Neural crest cell (in vitro differentiated cells): ENCODE results near the gene COL5A1. TPM values are rescaled to one million over a fixed set of nuclear protein-coding genes. Genes with fewer than 3 reads are reported as not detected.

Source experiments
- DNase-seq: peaks from one replicate; pipeline ENCODE4 v3.0.0; 2021; ENCODE audit warnings: low read depth, mixed read lengths, low spot score
- H3K27ac Mint-ChIP-seq: one replicate; pipeline ENCODE4 v1.8.0; 2021; ENCODE audit warnings: mild to moderate bottlenecking, mixed read lengths; ENCODE audit not compliant: unreplicated experiment
- H3K27me3 Mint-ChIP-seq: 2 replicates; pipeline ENCODE4 v1.8.0; 2021; ENCODE audit warnings: low read depth, mild to moderate bottlenecking, mixed read lengths
- H3K36me3 Mint-ChIP-seq: 2 replicates; pipeline ENCODE4 v1.8.0; 2021; ENCODE audit warnings: low read depth, mild to moderate bottlenecking, mixed read lengths
- H3K4me1 Mint-ChIP-seq: 2 replicates; pipeline ENCODE4 v1.8.0; 2021; ENCODE audit warnings: mixed read lengths
- H3K4me3 Mint-ChIP-seq: one replicate; pipeline ENCODE4 v1.8.0; 2021; ENCODE audit warnings: mild to moderate bottlenecking, mixed read lengths
- H3K9me3 Mint-ChIP-seq: 2 replicates; pipeline ENCODE4 v1.8.0; 2021; ENCODE audit warnings: mixed read lengths
- total RNA-seq: library from RNA; stranded (reverse); gene quantifications from 2 replicates; pipeline ENCODE4 v1.2.1, GENCODE V29; 2021
- TF ChIP-seq, protein P1 (sequence below): fragments of 200-600 bp; sonication (generic); conservative IDR thresholded peaks from 2 replicates; pipeline ENCODE4 v1.5.0; 2021; ENCODE audit warnings: antibody characterized with exemption, mild to moderate bottlenecking

COL5A1 gene
- total RNA-seq, 1 donor from 2014 or later = 19.4 TPM

DNA sequence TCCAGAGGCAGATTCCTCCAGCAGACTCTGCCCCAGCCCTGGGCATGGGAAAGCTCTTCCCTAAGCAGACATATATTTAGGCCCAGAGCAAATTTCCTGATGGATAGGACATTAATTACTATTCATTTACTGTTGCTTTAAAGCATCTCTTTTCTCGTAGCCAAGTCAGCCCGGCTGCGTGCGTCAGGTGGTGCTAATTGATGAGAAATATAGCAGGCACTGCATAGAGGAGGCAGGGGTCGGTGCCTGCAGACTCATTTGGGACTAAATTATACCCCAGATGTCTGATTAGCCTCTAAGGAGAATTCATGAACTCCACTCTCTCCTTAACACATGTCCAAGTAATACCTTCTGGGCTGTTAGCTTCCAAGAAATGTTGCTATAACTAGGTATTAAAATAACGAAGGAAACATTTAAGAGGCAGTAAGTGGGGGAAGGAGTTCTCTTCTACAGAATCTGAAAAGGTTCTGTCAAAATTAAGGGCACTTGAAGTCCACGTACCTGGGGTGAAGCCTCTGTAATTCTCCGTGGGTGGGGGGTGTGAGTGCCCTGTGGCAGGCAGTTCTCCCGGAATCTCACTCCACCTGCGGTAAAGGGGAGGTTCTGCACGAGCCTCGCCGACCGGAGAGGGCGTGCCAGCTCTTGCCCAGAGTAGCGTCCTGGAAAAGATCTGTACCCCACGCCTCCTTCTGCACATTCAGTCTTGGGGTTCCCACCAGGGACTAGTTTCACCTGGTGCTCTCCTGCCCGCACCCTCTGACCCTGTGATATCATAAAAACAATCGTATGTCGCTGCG is 123.1 kb downstream of the COL5A1 start:
- Mint-ChIP-seq H3K9me3 (peaks cover 5% of the 10 kb centered on the region), H3K27me3 (no peaks in the 10 kb centered on the region), H3K4me3 (no peak overlapping the region), H3K27ac (no peak overlapping the region), H3K36me3 (peaks cover 5% of the 10 kb centered on the region), H3K4me1 (no peaks in the 10 kb centered on the region)
- DNase-seq = no peak
- TF ChIP-seq, protein P1, sequence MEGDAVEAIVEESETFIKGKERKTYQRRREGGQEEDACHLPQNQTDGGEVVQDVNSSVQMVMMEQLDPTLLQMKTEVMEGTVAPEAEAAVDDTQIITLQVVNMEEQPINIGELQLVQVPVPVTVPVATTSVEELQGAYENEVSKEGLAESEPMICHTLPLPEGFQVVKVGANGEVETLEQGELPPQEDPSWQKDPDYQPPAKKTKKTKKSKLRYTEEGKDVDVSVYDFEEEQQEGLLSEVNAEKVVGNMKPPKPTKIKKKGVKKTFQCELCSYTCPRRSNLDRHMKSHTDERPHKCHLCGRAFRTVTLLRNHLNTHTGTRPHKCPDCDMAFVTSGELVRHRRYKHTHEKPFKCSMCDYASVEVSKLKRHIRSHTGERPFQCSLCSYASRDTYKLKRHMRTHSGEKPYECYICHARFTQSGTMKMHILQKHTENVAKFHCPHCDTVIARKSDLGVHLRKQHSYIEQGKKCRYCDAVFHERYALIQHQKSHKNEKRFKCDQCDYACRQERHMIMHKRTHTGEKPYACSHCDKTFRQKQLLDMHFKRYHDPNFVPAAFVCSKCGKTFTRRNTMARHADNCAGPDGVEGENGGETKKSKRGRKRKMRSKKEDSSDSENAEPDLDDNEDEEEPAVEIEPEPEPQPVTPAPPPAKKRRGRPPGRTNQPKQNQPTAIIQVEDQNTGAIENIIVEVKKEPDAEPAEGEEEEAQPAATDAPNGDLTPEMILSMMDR = no peak

DNA sequence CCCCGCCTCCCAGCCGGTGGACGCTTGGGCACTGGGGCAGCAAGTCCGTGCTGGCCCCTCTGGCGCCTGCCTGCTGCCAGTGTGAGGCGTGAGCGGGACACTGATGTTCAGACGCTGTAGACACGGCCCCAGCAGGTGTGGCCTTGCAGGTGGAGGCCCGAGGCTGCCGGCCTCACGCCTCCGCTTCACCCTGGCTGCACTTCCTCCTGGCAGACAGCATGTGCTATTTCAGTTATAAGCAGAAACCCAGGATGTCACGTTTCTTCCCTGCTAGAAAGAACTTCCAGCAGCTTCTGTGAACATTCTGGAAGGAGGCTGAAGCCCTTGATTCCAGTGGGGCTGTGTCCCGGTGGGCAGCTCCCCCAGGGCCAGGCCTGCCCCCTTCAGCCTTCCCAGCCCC is 124.2 kb downstream of the COL5A1 start:
- no peaks in the 10 kb centered on the region for H3K4me1 Mint-ChIP-seq
- H3K4me3 Mint-ChIP-seq = no peak overlapping the region
- no peaks in the 10 kb centered on the region for H3K27me3 Mint-ChIP-seq
- TF ChIP-seq, protein P1 = no peak
- peaks cover 2% of the 10 kb centered on the region for H3K9me3 Mint-ChIP-seq
- no peak for DNase-seq
- H3K36me3 Mint-ChIP-seq = peaks cover 2% of the 10 kb centered on the region
- H3K27ac Mint-ChIP-seq = no peak overlapping the region

DNA sequence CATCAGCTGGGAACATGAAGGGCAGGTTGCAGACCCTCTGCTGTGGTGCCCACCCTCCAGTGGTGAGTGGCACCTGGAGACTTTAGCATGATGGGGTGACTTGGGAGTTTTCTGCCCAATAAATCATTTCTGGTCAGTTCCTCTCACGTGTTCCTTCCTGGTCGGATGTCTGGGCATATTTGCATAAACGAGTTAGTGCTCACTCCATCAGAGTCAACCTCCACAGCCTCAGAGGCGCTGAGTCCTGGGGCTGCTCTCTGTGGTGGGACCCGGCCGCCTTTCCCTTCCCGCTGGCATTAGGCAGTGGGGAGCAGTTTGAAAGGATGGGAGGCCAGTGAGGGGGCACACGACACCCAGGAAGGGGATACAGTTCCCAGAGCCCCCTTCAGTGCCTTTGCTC is 125.0 kb downstream of the COL5A1 start:
- Mint-ChIP-seq H3K4me3 (no peak overlapping the region), H3K27ac (no peak overlapping the region), H3K9me3 (no peaks in the 10 kb centered on the region), H3K27me3 (no peaks in the 10 kb centered on the region), H3K36me3 (no peaks in the 10 kb centered on the region), H3K4me1 (no peaks in the 10 kb centered on the region)
- DNase-seq = no peak
- TF ChIP-seq, protein P1 = no peak

DNA sequence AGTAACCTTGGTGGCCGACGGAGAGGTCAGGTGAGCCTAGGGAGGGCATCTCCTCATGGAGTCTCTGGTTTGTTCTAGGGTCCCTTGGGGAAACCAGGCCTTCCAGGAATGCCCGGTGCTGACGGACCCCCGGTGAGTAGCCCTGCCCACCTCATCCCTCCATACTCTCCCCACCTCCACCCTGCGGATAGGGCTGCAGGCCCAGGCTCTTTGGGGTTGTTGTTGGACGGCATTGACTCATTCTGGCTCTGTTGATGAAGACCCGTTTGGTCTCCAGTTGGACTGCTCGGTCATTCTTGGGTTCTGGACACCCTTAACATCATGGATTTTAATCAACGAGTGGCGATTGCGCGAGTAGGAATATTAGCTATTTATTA is 126.7 kb downstream of the COL5A1 start:
- Mint-ChIP-seq H3K4me3 (no peak overlapping the region), H3K27ac (no peak overlapping the region), H3K4me1 (no peaks in the 10 kb centered on the region), H3K36me3 (no peaks in the 10 kb centered on the region), H3K9me3 (no peaks in the 10 kb centered on the region), H3K27me3 (no peaks in the 10 kb centered on the region)
- TF ChIP-seq, protein P1 = no peak
- no peak for DNase-seq

DNA sequence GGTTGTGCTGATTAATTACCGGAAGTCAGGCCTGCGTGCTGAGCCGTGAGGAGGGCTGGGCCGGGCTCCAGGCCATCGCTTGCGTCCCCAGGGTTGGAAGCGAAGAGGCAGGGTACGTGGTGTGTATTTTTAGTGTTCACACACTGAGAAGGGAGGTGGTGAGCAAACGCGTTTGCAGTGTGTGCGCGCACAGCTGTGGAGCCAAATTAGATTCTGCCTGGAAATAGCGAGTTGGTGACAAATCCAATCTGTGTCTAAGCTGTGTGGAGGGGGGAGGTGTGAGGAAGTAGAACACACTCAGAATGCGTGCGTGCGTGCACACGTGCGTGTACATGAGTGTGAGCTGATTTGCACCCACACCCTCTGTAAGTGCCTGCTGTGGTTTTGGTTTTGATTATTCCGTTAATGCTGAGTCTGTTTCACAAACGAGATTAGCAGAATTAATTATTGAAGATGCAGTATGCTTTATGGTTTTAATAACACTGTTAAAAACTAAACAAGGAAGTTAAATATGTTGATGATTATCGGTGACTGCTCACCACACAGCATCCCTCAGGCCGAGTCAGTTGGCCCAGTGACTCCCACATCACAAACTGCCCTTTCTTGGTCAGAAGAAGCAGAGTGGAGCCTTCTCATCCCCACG is 127.2 kb downstream of the COL5A1 start:
- no peak for DNase-seq
- H3K9me3 Mint-ChIP-seq = no peaks in the 10 kb centered on the region
- no peak overlapping the region for H3K4me3 Mint-ChIP-seq
- no peaks in the 10 kb centered on the region for H3K36me3 Mint-ChIP-seq
- TF ChIP-seq, protein P1 = no peak
- H3K4me1 Mint-ChIP-seq = no peaks in the 10 kb centered on the region
- no peak overlapping the region for H3K27ac Mint-ChIP-seq
- no peaks in the 10 kb centered on the region for H3K27me3 Mint-ChIP-seq
